Endothelial cell of hepatic sinusoid (primary cell): ENCODE results near the gene EVI5.
"Not testable (repeated sequence)": the region's sequence is repeated elsewhere in the genome, so short reads cannot be mapped to it uniquely, and the experiment has no call there.

Experiments used
- in situ Hi-C: cut with HindIII; loops from 2 replicates; pipeline ENCODE4 v1.10.0; 2017; ENCODE audit warnings: low sequenced_read_pairs

EVI5 gene

DNA sequence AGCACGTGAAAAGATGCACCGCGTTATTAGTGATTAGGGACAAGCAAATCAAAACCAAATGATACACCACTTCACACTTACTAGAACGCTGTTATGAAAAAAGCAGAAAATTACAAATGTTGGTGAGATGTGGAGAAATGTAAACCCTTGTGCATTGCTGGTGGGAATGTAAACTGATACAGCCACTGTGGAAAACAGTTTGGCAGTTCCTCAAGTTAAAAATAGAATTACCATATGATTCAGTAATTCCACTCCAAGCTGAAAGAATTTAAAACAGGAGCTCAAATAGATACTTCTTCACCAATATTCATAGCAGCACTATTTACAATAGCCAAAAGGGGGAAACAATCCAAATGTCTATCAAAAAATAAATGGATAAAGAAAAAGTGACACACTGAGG lies 10.3 kb upstream of the EVI5 start:
- in situ Hi-C loops = no loop called here

DNA sequence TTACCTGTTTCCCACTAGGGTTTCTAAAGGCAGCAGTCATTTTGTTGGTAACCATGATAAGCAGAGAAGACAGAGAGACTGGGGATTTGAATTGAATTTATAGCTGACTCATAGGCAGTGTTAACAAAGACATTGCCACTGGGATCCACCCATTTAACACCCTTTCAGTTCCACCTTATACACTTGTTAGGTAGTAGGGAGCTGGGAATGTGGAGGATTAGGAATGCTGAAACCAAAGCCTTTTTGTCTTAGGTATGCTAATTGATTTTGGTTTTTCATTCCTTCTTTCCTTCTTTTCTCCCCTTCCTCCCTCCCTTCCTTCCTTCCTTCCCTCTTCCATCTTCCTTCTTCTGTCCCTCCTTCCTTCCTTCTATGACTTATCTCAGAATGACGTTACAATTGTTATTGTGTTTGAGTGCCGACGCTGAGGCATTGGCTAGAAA lies 7.5 kb upstream of the EVI5 start:
- in situ Hi-C loops = no loop called here

DNA sequence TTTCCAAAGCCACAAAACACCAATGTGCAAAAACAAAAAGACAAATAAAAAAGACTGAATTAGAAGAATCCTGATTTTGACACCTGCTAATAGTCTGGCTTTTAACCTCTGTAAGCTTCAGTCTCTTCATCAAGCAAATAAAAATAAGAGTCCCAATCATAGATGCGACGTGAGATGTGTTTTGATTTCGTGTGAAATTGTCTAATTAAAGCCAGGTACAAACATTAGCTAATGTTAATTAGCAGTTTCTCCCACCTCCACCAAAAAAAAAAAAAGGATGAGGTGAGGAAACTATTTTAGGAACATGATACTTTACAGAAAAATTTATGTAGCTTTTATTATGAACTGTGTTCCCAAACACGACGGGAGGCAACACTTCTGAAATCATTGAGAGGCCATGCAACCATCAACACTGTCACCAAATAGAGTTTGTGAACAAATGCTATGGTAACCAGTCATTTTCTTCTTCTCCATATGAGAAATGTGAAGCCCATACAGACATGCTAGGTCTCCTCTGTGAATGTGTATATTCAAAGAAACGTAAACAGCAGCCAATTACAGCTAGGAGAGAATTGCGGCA lies 6.7 kb upstream of the EVI5 start:
- in situ Hi-C loops = no loop called here

GRCh38 chr1:92790867-92791266 lies 6.0 kb upstream of the EVI5 start:
- in situ Hi-C loops = no loop called here

GRCh38 chr1:92790081-92790480 lies 5.2 kb upstream of the EVI5 start:
- in situ Hi-C loops = no loop called here

DNA sequence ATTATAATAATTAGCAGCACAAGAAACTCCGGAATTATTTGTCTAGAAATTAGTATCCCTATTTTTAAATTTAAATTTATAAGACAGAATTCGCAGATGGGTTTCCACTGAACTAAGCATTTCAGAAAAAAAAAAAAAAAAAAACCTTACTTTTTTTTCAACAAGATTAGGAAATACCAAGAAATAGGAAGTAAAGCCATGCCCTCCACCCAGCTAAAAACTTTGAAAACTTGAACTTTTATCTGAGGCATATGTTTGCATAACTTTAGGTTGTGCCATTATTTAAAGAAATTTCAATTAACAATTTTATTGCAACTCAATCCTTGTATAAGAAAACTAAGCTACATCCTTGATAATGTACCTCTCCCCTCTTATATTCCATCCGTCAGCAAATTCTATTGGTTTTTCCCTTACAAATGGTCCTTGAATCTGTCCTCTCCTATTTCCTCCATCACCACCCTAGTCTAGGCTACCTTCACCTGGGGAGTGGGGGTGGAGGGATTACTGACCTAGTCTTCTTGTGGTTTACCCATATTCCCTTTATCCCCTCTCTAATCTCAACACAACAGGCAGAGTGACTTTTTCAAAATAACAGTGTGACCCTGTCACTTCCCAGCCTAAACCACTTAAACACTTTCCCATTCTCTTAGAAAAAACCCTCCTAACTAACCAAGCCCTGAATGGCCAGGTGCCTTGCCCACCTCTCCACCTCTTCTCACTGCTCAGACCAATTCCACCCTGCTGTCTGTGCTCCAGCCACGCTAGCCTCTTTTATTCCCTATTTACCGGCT lies 1.4 kb upstream of the EVI5 start:
- in situ Hi-C loops = no loop called here

DNA sequence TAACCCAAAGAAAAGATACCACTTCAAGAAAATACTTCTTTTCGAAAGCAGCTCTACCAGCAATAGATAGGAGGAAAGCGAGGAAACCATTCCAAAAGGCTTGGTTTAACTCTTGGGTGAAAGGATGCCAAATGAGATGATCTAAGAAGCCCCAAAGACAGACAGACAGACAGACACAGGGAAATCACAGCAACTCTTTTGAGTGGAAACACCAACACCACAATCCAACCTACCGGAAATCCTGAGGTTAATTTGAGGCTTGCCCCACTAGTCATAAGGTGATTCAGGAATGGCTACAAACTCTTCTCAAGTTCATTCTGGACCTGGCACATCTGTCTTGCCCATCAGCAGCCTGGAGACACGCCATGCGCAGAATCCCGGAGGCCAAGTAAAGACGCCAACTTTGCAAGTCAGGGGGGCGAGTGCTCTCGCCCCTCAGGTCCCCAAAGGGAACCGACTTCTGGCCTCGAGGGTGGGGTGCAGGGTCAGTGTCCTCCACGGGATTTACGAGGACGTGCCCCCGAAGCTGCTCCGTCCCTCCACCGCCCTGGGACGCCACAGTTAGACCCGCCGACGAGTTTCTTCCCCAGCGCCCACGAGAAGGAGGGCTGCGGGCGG lies 778 bp downstream of the EVI5 start:
- in situ Hi-C loops = no loop called here

- in situ Hi-C loops = not testable (repeated sequence)
These were observed 1.4 kb downstream of the EVI5 start for GRCh38 chr1:92783550-92783949.

GRCh38 chr1:92778376-92778775 lies 6.5 kb downstream of the EVI5 start:
- in situ Hi-C loops = no loop called here

- in situ Hi-C loops = no loop called here
These were observed 10.5 kb downstream of the EVI5 start for GRCh38 chr1:92774407-92774806.

- in situ Hi-C loops = not testable (repeated sequence)
These were observed 11.2 kb downstream of the EVI5 start for GRCh38 chr1:92773749-92774148.

- in situ Hi-C loops = no loop called here
These were observed 15.1 kb downstream of the EVI5 start for GRCh38 chr1:92769856-92770255.

DNA sequence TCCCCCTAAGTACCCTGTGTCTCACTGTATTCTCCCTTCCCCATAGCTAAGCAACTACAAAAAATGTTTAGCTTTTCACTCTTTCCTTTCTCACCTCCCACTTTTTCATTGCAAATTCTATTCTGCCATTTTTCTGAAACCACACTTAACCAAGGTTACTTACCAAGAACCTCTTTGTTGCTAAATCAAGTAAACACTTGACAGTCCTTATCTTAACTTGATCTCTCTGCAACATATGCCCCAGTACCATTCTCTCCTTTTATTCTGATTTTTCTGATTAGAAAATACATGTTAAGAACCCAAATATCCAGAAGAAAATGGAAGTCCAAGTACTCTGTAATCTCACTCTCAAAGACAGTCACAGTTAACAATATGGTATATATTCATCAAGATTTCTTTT lies 16.0 kb downstream of the EVI5 start:
- in situ Hi-C loops = no loop called here

DNA sequence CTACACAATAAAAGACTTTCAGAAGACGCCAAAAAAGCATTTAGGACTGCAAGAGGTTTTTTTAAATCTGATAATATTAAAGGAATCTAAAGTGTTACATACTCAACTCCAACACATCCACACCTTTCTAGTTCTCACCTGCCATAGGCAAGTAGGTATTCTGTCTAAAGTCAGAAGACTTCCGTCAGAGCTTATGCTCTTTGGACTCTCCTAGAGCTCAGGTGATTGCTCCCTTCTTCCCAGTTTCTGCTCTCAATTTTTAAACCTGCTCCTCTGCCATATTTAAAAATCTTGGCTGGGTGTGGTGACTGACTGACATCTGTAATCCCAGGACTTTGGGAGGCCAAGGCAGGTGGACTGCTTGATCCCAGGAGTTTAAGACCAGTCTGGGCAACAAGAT lies 16.6 kb downstream of the EVI5 start:
- in situ Hi-C loops = no loop called here

DNA sequence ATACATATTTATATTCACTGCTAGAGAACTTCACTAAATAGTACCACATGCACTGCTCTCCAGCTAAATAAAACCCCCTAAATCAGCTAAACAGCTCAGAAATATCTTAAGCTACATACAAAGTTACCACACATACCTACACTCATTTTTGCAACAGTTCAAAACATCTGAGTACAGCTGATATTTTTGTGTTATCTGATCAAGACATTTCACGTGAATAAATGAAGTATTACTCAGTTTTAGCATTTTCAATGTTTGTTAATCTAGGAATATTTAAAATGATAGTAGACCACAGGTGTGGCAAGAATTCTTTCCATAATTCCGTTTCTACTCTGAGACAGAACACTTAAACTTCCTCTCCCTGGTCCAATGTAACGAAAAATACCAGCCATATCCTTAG lies 20.8 kb downstream of the EVI5 start:
- in situ Hi-C loops = no loop called here

DNA sequence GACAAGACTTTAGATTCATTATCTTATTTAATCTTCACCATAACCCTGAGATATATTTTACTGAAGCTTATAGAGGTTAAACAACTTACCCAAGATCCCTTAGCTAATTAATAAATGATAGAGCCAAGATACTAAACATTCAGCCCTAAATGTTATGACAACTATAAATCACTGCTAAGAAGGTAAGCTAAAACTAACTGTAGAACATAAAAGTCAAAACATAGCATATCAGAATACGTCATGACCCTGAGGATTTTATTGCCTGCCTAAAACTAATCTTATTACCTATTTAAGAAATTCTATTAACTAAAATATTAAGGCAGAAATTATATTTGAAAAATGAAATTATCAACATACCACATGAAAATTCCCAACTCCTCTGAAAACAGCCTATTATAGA lies 22.6 kb downstream of the EVI5 start:
- in situ Hi-C loops = no loop called here

DNA sequence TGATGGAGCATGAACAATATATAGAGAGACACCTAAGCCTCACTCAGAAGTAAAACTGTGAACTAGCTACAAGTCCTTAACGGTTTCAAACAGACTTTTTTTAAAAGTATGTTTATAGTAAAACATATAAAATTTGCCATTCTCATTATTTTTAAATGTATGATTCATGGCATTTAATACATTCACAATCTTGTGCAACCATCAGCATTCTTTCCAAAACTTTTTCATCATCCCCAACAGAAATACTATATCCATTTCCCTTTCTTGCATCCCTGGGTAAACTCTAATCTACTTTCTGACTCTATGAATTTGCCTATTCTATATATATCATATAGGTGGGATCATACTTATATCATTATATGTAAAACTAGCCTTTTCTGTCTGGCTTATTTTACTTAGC lies 25.5 kb downstream of the EVI5 start:
- in situ Hi-C loops = no loop called here

GRCh38 chr1:92756537-92756936 lies 28.4 kb downstream of the EVI5 start:
- in situ Hi-C loops = no loop called here

DNA sequence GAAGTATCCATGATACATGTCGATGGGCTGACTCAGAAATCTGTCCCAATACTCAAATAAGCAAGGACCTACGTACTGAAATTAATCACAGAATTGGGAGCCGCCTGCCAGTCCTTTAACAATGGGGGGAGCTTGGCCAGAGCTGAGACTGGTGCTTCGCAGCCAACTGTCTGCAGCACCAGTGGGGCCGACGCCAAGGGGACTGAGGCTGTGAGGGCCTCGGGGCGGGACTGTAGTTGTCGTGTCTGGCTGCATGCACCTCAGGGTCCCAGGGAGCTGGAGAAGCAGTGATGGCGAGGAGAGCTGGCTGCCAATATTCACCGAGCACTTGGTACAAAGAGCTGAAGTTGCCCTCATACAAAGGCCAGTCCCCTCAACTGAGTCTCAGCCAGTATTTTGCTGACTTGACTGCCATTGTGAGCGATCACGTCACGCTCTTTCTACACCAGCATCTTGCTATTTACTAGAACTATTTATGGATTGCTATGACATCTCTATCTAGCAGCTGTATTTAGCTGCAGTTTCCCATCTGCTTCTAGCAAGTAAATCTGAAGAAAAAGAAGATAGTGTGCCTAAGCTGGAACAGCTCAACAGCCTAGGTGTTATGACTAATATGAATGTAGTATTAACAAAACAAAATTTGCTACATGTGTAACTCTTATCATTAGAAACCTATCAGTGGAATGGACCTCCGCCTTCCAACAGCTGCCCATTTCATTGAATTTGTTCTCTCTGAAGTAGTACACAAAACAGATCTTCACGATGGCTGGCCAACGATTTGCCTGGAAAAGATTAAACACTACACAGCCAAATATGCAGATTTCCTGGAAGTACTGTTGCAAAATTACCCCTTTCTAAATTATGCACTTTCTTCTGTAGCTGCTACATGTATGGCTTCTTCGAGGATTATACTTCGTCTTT lies 29.1 kb downstream of the EVI5 start:
- in situ Hi-C loops = no loop called here

DNA sequence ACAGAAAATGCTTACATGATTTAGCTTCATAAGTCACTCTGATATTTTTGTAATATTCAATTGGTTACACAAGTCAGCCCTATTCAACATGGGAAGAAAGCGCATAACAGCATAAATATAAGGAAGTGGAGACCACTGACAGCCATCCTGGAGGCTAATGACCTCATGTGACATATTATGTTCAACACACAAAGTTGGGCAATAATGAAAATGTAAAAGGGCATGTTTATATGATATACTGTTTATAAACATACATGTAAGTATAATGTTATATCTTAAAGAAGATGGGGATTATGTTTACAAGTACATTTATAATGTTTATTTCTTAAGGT lies 30.2 kb downstream of the EVI5 start:
- in situ Hi-C loops = no loop called here

DNA sequence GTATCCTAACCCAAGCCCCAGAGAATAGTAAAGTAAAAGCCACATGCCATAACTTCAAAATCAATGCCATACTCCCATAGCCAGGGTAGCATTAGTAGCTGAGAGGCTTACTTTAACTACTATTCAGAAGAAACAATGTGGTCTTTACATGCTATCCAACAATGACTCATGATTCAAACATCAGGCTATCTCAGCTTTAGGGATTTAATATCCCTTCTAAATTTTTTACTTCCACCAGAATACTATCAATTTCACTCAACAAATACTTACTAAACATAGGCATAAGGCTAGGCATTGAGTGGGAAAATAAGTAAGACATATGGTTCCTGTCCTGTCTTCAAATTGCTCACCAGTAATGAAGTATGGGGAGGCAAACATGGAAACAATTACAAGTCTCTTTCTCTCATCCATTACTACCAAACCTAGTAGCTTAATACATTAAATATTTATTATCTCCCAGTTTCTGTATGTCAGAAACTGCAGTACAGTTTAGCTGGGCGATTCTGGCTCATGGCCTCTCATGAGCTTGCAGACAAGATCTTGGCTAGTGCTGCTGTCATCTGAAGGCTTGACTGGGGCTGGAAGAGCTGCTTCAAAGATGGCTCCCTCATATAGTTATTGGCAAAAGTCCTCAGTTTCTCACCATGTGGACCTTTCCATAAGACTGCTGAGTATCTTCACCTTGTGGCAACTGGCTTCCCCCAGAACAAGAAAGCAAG lies 30.7 kb downstream of the EVI5 start:
- in situ Hi-C loops = no loop called here
